Stimulated activated naive CD8-positive, alpha-beta T cell treated with anti-CD3 and anti-CD28 coated beads, Interleukin-15, Interleukin-2, amounts not matched to agents 100 ng/mL and 50 ng/mL, for 24 hours (primary cell): ENCODE measurements around the gene IMMP1L.
A peak's percentile ranks its signal among the peaks of the same experiment; 100 is the strongest.

ENCODE experiments used
- H3K27ac Mint-ChIP-seq: one replicate; pipeline ENCODE4 v1.8.0; 2021; ENCODE audit warnings: mild to moderate bottlenecking, mixed read lengths
- H3K27me3 Mint-ChIP-seq: one replicate; pipeline ENCODE4 v1.8.0; 2021; ENCODE audit warnings: mixed read lengths
- H3K36me3 Mint-ChIP-seq: one replicate; pipeline ENCODE4 v1.8.0; 2021; ENCODE audit warnings: low read depth, mixed read lengths
- H3K4me1 Mint-ChIP-seq: one replicate; pipeline ENCODE4 v1.8.0; 2021; ENCODE audit warnings: low read depth, mixed read lengths
- H3K4me3 Mint-ChIP-seq: one replicate; pipeline ENCODE4 v1.8.0; 2021; ENCODE audit warnings: mild to moderate bottlenecking, mixed read lengths
- H3K9me3 Mint-ChIP-seq: one replicate; pipeline ENCODE4 v1.8.0; 2021; ENCODE audit warnings: mixed read lengths

Gene IMMP1L

GRCh38 chr11:31437742-31438435 is 71.5 kb downstream of the IMMP1L start:
- peaks cover 5% of the 10 kb centered on the region for H3K36me3 Mint-ChIP-seq
- H3K9me3 Mint-ChIP-seq = peaks cover 12% of the 10 kb centered on the region
- H3K27me3 Mint-ChIP-seq = no peaks in the 10 kb centered on the region
- H3K4me1 Mint-ChIP-seq = peaks cover 14% of the 10 kb centered on the region
- H3K27ac Mint-ChIP-seq = peak overlapping the region; percentile 45
- no peak overlapping the region for H3K4me3 Mint-ChIP-seq

- H3K4me1 Mint-ChIP-seq = peaks cover 14% of the 10 kb centered on the region
- peaks cover 21% of the 10 kb centered on the region for H3K36me3 Mint-ChIP-seq
- peaks cover 8% of the 10 kb centered on the region for H3K9me3 Mint-ChIP-seq
- no peak overlapping the region for H3K4me3 Mint-ChIP-seq
- no peaks in the 10 kb centered on the region for H3K27me3 Mint-ChIP-seq
- no peak overlapping the region for H3K27ac Mint-ChIP-seq
These were observed 75.6 kb downstream of the IMMP1L start for GRCh38 chr11:31433851-31434250.

- Mint-ChIP-seq H3K27me3 (no peaks in the 10 kb centered on the region), H3K4me3 (no peak overlapping the region), H3K36me3 (peaks cover 23% of the 10 kb centered on the region), H3K9me3 (no peaks in the 10 kb centered on the region), H3K27ac (no peak overlapping the region), H3K4me1 (no peaks in the 10 kb centered on the region)
These were observed 84.8 kb downstream of the IMMP1L start for GRCh38 chr11:31424652-31425051.

DNA sequence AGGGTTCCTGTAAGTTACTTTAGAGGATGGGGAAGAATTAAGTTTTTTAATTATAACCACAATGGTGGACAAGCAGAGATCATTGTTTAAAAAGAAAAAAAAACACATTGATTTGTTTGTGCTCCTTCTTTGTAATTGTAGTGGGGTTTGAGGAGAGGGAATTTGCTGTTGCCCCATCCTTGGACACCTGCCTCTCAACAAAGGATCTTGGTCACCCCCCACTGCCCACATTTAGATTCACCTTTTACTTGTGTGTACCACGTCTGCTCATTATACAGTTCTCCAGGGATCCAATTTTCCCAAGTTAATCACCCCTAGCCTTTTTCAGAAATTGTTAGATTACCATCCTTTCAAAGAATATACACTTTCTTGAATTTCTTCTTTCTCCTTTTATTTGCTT is 86.7 kb downstream of the IMMP1L start:
- H3K4me3 Mint-ChIP-seq = no peak overlapping the region
- no peaks in the 10 kb centered on the region for H3K4me1 Mint-ChIP-seq
- no peak overlapping the region for H3K27ac Mint-ChIP-seq
- H3K36me3 Mint-ChIP-seq = peaks cover 14% of the 10 kb centered on the region
- H3K27me3 Mint-ChIP-seq = no peaks in the 10 kb centered on the region
- no peaks in the 10 kb centered on the region for H3K9me3 Mint-ChIP-seq

GRCh38 chr11:31421820-31422219 is 87.6 kb downstream of the IMMP1L start:
- Mint-ChIP-seq H3K27ac (no peak overlapping the region), H3K27me3 (no peaks in the 10 kb centered on the region), H3K4me3 (no peak overlapping the region), H3K36me3 (peaks cover 17% of the 10 kb centered on the region), H3K4me1 (no peaks in the 10 kb centered on the region), H3K9me3 (no peaks in the 10 kb centered on the region)

DNA sequence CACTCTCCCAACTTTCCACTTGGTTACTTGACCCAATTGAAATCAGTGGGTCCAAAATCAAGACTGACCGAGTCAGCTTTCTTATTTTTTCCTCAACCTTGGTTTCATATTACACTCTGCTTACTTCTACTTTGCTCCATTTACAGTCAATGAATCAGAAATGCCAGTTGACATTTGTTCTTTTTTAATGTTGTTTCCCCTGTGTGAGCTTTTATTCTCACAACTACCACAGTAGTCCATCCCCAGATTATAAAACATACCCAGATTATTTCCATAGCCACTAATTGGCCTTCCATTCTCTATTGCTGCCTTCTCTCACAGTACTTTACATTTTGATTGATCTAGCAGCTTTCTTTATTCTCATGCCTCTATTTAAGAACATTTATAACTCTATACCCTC is 89.8 kb downstream of the IMMP1L start:
- Mint-ChIP-seq H3K27ac (no peak overlapping the region), H3K4me1 (no peaks in the 10 kb centered on the region), H3K4me3 (no peak overlapping the region), H3K9me3 (no peaks in the 10 kb centered on the region), H3K27me3 (no peaks in the 10 kb centered on the region), H3K36me3 (peaks cover 26% of the 10 kb centered on the region)

DNA sequence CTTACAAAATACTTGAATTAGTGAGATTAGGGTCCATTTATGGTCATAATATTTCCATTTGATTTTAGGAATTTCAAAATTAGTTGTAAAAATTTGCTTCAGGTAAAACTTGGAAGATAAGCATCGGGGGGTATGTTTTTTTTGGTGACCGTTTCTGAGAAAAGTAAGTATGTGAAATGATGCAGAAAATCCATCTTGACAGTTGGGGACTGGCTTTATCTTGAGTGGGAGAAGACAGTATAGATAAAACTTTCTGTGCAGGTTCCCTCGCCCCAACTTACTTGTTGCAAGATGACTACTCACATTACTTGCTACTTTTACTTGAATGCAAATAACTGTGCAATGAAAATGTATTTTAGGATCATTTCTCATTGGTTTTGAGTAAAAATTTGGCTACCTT is 90.3 kb downstream of the IMMP1L start:
- Mint-ChIP-seq H3K27ac (no peak overlapping the region), H3K4me3 (no peak overlapping the region), H3K4me1 (no peaks in the 10 kb centered on the region), H3K9me3 (no peaks in the 10 kb centered on the region), H3K36me3 (peaks cover 31% of the 10 kb centered on the region), H3K27me3 (no peaks in the 10 kb centered on the region)

DNA sequence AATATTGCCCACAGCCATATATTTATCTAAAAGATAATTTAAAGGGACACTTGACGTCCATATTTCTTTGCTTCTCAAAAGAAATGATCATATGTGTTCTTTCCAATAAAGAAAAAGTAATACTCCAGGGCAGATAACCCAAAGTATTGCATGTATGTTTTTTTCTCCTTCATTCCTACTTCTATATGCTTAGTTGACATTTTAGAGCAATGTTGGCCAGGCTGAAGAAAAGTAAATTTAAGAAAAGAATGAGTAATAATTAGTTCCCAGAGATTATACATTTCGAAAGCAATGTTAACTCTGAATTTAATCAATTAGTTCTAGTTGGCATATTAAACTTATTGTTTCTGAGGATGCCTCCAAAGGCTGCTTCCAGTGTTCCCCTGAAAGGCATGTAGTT is 91.6 kb downstream of the IMMP1L start:
- Mint-ChIP-seq H3K36me3 (peaks cover 31% of the 10 kb centered on the region), H3K27me3 (no peaks in the 10 kb centered on the region), H3K4me3 (no peak overlapping the region), H3K9me3 (no peaks in the 10 kb centered on the region), H3K27ac (no peak overlapping the region), H3K4me1 (no peaks in the 10 kb centered on the region)

- Mint-ChIP-seq H3K4me3 (no peak overlapping the region), H3K9me3 (no peaks in the 10 kb centered on the region), H3K27ac (no peak overlapping the region), H3K27me3 (no peaks in the 10 kb centered on the region), H3K36me3 (peaks cover 31% of the 10 kb centered on the region), H3K4me1 (no peaks in the 10 kb centered on the region)
These were observed 92.1 kb downstream of the IMMP1L start for GRCh38 chr11:31417357-31417756.

DNA sequence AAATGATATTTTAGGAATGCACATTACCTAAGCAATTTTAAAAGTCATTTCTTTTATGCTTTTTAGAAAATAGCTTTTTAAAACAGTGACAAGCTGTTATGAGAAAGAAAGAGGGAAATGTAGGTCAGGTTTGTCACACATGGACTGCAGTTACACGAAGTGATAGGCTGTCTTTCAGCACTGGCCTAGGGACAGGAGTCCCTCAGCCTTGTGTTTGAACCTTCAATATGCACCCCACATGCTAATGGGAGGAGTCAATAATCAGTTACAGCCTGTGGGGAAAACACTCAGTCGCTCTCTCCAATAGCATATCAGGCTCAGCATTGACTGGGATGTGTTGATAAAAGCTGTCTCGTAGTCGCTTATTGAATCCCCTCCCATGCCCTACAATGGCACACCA is 94.0 kb downstream of the IMMP1L start:
- Mint-ChIP-seq H3K27ac (no peak overlapping the region), H3K9me3 (no peaks in the 10 kb centered on the region), H3K4me1 (no peaks in the 10 kb centered on the region), H3K27me3 (no peaks in the 10 kb centered on the region), H3K36me3 (peaks cover 41% of the 10 kb centered on the region), H3K4me3 (no peak overlapping the region)

- no peaks in the 10 kb centered on the region for H3K9me3 Mint-ChIP-seq
- no peak overlapping the region for H3K4me3 Mint-ChIP-seq
- no peak overlapping the region for H3K27ac Mint-ChIP-seq
- H3K4me1 Mint-ChIP-seq = no peaks in the 10 kb centered on the region
- peaks cover 44% of the 10 kb centered on the region for H3K36me3 Mint-ChIP-seq
- H3K27me3 Mint-ChIP-seq = no peaks in the 10 kb centered on the region
These were observed 95.1 kb downstream of the IMMP1L start for GRCh38 chr11:31414338-31414737.

- Mint-ChIP-seq H3K27me3 (no peaks in the 10 kb centered on the region), H3K27ac (no peak overlapping the region), H3K4me1 (peaks cover 3% of the 10 kb centered on the region), H3K9me3 (no peaks in the 10 kb centered on the region), H3K4me3 (no peak overlapping the region), H3K36me3 (peaks cover 47% of the 10 kb centered on the region)
These were observed 96.5 kb downstream of the IMMP1L start for GRCh38 chr11:31412946-31413345.

- no peaks in the 10 kb centered on the region for H3K27me3 Mint-ChIP-seq
- H3K4me1 Mint-ChIP-seq = peaks cover 4% of the 10 kb centered on the region
- no peak overlapping the region for H3K4me3 Mint-ChIP-seq
- H3K27ac Mint-ChIP-seq = no peak overlapping the region
- peaks cover 26% of the 10 kb centered on the region for H3K36me3 Mint-ChIP-seq
- H3K9me3 Mint-ChIP-seq = no peaks in the 10 kb centered on the region
These were observed 101.2 kb downstream of the IMMP1L start for GRCh38 chr11:31408201-31408600.

DNA sequence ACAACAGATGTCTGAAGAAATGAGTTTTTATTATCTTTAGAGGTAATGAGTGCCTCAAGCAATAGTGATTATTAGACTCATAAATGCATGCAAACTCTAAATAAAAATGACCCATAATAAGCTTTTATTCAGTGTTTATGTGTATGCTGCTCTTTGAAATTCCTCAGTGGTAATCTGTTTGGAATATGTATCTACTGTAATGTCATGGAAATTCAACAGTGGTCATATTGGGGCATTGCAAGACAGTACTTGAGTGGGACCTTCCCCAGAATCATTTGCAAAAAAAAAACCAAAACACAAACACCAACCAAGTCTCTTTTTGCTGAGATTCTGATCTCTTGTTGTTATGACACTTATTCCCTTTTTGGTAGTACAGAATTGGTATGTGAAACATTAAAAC is 104.8 kb downstream of the IMMP1L start:
- H3K4me1 Mint-ChIP-seq = peaks cover 4% of the 10 kb centered on the region

GRCh38 chr11:31397239-31397834 is 112.1 kb downstream of the IMMP1L start:
- Mint-ChIP-seq H3K27ac (no peak overlapping the region), H3K4me3 (no peak overlapping the region), H3K9me3 (no peaks in the 10 kb centered on the region)

More for the DNA sequence above, 104.8 kb downstream of the IMMP1L start:
- no peaks in the 10 kb centered on the region for H3K27me3 Mint-ChIP-seq
- no peaks in the 10 kb centered on the region for H3K9me3 Mint-ChIP-seq
- H3K4me3 Mint-ChIP-seq = no peak overlapping the region
- no peak overlapping the region for H3K27ac Mint-ChIP-seq
- H3K36me3 Mint-ChIP-seq = peaks cover 31% of the 10 kb centered on the region

GRCh38 chr11:31387379-31387778 is 122.0 kb downstream of the IMMP1L start:
- peaks cover 39% of the 10 kb centered on the region for H3K36me3 Mint-ChIP-seq
- H3K4me3 Mint-ChIP-seq = no peak overlapping the region
- H3K4me1 Mint-ChIP-seq = peaks cover 9% of the 10 kb centered on the region
- peaks cover 9% of the 10 kb centered on the region for H3K9me3 Mint-ChIP-seq
- H3K27ac Mint-ChIP-seq = no peak overlapping the region
- no peaks in the 10 kb centered on the region for H3K27me3 Mint-ChIP-seq

More at GRCh38 chr11:31397239-31397834, 112.1 kb downstream of the IMMP1L start:
- no peaks in the 10 kb centered on the region for H3K27me3 Mint-ChIP-seq
- H3K4me1 Mint-ChIP-seq = no peaks in the 10 kb centered on the region
- peaks cover 37% of the 10 kb centered on the region for H3K36me3 Mint-ChIP-seq
